Measurements from ENCODE around the gene CHRNA1.

Gene CHRNA1

DNA sequence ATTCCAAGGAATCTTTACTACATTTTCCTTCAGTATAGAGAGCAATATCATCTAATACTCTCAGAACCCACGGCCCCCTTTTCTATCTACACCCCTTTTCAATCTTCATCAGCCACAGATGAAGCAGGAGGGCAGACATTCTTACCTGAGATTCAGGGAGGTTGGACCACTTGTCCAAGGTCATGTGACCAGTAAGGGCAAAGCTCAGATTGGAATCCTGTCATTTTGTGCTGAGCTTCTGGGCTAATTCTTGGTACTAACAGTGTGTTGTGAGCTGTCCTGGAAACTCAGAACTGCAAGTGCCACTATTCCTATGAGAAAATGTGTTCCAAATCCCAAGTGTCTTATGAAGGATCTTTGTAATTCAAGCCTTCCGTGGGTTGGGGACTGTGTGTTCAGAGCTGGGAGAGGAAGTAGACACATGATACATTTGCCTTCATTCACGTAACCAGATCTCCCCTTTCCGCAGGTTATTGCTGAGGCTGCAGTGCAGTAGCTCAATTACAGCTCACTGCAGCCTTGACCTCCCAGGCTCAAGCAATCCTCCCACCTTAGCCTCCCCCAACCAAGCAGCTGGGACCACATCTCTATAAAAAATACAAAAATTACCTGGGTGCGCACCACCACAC lies 3.3 kb downstream of the CHRNA1 start:
- DNase-seq (ENCODE audit: extremely low read depth, insufficient read length): no peak

DNA sequence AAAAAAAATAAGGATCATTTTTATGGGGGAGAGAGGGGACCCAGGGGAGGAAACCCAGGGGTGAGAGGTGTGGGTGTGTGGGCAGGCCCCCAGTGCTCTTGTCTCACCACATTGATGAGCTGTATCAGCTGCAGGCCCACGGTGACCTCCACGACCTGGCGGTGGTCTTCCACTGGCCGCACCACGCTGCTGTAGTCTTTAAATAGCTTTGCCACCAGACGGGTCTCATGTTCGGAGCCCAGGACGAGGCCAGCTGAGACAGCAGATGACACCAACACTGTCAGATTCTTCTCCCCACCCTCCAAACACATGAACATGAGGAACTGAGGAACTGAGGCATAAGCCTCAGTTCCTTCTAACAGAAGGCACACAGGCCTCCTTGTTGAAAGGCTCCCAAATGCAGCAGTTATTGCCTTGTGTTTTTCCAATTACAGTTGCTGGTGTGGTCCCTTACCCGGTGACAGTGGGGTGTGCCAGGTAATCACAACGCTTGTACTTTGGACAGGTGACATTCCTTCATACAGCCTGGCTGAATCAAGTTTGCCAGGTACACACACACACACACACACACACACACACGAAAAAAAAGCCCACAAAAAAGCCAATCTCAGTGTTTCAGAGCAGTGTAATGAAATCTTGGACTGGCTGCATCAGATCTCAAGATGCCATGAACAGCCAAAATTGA lies 4.7 kb downstream of the CHRNA1 start:
- Histone ChIP-seq H3K4me3 (replicated peaks; ENCODE audit: low read depth, low read length) (no peak overlapping the region), H3K27me3 (replicated peaks; ENCODE audit: control insufficient read depth, insufficient read depth, low read length) (no peaks in the 10 kb centered on the region; the same call in 1 of the 2 replicates), H3K36me3 (ENCODE audit: control insufficient read depth, insufficient read depth, low read length) (no peaks in the 10 kb centered on the region)
- DNase-seq (ENCODE audit: extremely low read depth, insufficient read length): no peak
- TF ChIP-seq CTCF (IDR thresholded peaks at IDR 0.05; ENCODE audit: insufficient read depth, low read length, poor library complexity, severe bottlenecking): no peak

More for the DNA sequence above, 3.3 kb downstream of the CHRNA1 start:
- no peak overlapping the region for H3K4me3 ChIP-seq (replicated peaks; ENCODE audit: low read depth, low read length)
- no peak for TF ChIP-seq CTCF (IDR thresholded peaks at IDR 0.05; ENCODE audit: insufficient read depth, low read length, poor library complexity, severe bottlenecking)
- H3K36me3 ChIP-seq (ENCODE audit: control insufficient read depth, insufficient read depth, low read length): no peaks in the 10 kb centered on the region
- no peaks in the 10 kb centered on the region; the same call in 1 of the 2 replicates for H3K27me3 ChIP-seq (replicated peaks; ENCODE audit: control insufficient read depth, insufficient read depth, low read length)

- H3K27me3 ChIP-seq (replicated peaks; ENCODE audit: control insufficient read depth, insufficient read depth, low read length): no peaks in the 10 kb centered on the region; the same call in 1 of the 2 replicates
- H3K36me3 ChIP-seq (ENCODE audit: control insufficient read depth, insufficient read depth, low read length): no peaks in the 10 kb centered on the region
- H3K4me3 ChIP-seq (replicated peaks; ENCODE audit: low read depth, low read length): no peak overlapping the region
- TF ChIP-seq CTCF (IDR thresholded peaks at IDR 0.05; ENCODE audit: insufficient read depth, low read length, poor library complexity, severe bottlenecking): no peak
- no peak for DNase-seq (ENCODE audit: extremely low read depth, insufficient read length)
Observed at GRCh38 chr2:174756743-174757142, 7.5 kb downstream of the CHRNA1 start.

DNA sequence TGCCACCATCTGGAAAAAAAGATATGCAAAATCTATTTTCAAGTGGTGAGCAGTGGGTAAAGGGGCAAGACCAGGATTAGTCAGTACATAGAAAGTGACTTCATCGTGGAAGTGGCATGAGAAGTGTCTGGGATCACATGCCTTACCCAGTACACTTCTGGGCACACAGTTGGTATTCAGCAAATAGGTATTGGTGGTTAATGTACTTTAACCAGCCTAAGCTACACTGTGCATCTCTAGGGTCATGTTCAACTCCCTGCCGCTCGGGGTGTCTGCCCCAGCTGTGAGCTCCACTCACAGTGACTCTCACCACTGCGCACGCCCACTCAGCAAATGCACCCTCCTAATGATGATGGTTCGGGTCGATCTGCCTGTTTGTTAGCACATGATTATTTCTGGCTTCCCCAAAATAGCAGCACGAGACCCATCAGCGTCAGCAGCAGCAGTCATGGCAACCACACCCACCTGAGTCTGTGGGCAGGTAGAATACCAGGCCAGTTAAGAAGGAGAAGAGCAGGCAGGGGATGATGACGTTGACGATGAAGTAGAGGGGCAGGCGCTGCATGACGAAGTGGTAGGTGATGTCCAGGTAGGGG lies 11.1 kb downstream of the CHRNA1 start:
- DNase-seq (ENCODE audit: extremely low read depth, insufficient read length): peak; percentile 53
- no peaks in the 10 kb centered on the region for H3K36me3 ChIP-seq (ENCODE audit: control insufficient read depth, insufficient read depth, low read length)
- H3K27me3 ChIP-seq (replicated peaks; ENCODE audit: control insufficient read depth, insufficient read depth, low read length): no peaks in the 10 kb centered on the region
- TF ChIP-seq CTCF (IDR thresholded peaks at IDR 0.05; ENCODE audit: insufficient read depth, low read length, poor library complexity, severe bottlenecking): no peak
- no peak overlapping the region for H3K4me3 ChIP-seq (replicated peaks; ENCODE audit: low read depth, low read length)

- Histone ChIP-seq H3K27me3 (replicated peaks; ENCODE audit: control insufficient read depth, insufficient read depth, low read length) (no peaks in the 10 kb centered on the region), H3K4me3 (replicated peaks; ENCODE audit: low read depth, low read length) (no peak overlapping the region), H3K36me3 (ENCODE audit: control insufficient read depth, insufficient read depth, low read length) (no peaks in the 10 kb centered on the region)
- peak; percentile 45 for DNase-seq (ENCODE audit: extremely low read depth, insufficient read length)
- no peak for TF ChIP-seq CTCF (IDR thresholded peaks at IDR 0.05; ENCODE audit: insufficient read depth, low read length, poor library complexity, severe bottlenecking)
Observed at GRCh38 chr2:174752403-174753037, 11.8 kb downstream of the CHRNA1 start.

Data from GM06990 (cell line).